SU-DHL-6 (cell line): ENCODE results near the gene SLC12A7.

ENCODE experiments used
- H2AFZ ChIP-seq: fragments of 200-600 bp; sonication (generic); 2 replicates; pipeline ENCODE4 v1.6.1; 2014; ENCODE audit warnings: low read depth, mild to moderate bottlenecking, moderate library complexity, mixed read lengths, antibody characterized with exemption, low read length; ENCODE audit not compliant: severe bottlenecking
- H3F3A ChIP-seq: fragments of 200-600 bp; shearing (Covaris generic); 2 replicates; pipeline ENCODE4 v1.6.0; 2016; ENCODE audit warnings: antibody characterized with exemption, mild to moderate bottlenecking; ENCODE audit not compliant: insufficient read depth
- H3K27ac ChIP-seq: fragments of 200-600 bp; sonication (generic); 2 replicates; pipeline ENCODE4 v1.5.1; 2016; ENCODE audit warnings: low read depth, mild to moderate bottlenecking, low read length, moderate library complexity, mixed read lengths
- H3K27me3 ChIP-seq: fragments of 200-600 bp; sonication (generic), shearing (Covaris generic); 2 replicates; pipeline ENCODE4 v1.6.0; 2014; ENCODE audit warnings: mild to moderate bottlenecking, low read length
- H3K36me3 ChIP-seq: fragments of 200-600 bp; sonication (generic); 2 replicates; pipeline ENCODE4 v1.6.1; 2014; ENCODE audit warnings: mild to moderate bottlenecking, low read length, mixed read lengths
- H3K4me2 ChIP-seq: fragments of 300-600, 200-600 bp; shearing (Covaris generic), sonication (generic); 2 replicates; pipeline ENCODE4 v1.6.0; 2014; ENCODE audit warnings: low read length, low read depth, mild to moderate bottlenecking; ENCODE audit not compliant: poor library complexity, severe bottlenecking
- H3K4me3 ChIP-seq: fragments of 200-600 bp; sonication (generic); 2 replicates; pipeline ENCODE4 v1.5.1; 2014; ENCODE audit warnings: antibody characterized with exemption, low read length, mild to moderate bottlenecking, mixed read lengths; ENCODE audit not compliant: insufficient read depth, poor library complexity, severe bottlenecking
- H3K79me2 ChIP-seq: fragments of 200-600 bp; sonication (generic); 2 replicates; pipeline ENCODE4 v1.6.1; 2014; ENCODE audit warnings: mild to moderate bottlenecking, low read length, moderate library complexity; ENCODE audit not compliant: insufficient read depth
- H3K9ac ChIP-seq: fragments of 200-600 bp; sonication (generic); 2 replicates; pipeline ENCODE4 v1.7.0; 2014; ENCODE audit warnings: mild to moderate bottlenecking, low read length
- H3K9me2 ChIP-seq: fragments of 200-600 bp; sonication (generic); replicated peaks from 2 replicates; pipeline ENCODE4 v1.6.1; 2014; ENCODE audit warnings: low read length; ENCODE audit not compliant: insufficient read depth
- H3K9me3 ChIP-seq: fragments of 200-600 bp; sonication (generic); 2 replicates; pipeline ENCODE4 v1.6.1; 2014; ENCODE audit warnings: low read length, mixed read lengths; ENCODE audit not compliant: insufficient read depth
- H4K20me1 ChIP-seq: fragments of 200-600 bp; sonication (generic); 2 replicates; pipeline ENCODE4 v1.6.1; 2014; ENCODE audit warnings: low read depth, mild to moderate bottlenecking, antibody characterized with exemption, low read length, moderate library complexity, mixed read lengths
- EZH2phosphoT487 ChIP-seq: fragments of 200-600 bp; sonication (generic), shearing (Covaris generic); conservative IDR thresholded peaks from 2 replicates; pipeline ENCODE4 v1.6.1; 2018; ENCODE audit warnings: mild to moderate bottlenecking, antibody characterized with exemption, low read length, moderate library complexity, mixed read lengths
- TF ChIP-seq, protein P1 (sequence below): fragments of 200-600 bp; sonication (generic); IDR thresholded peaks from one replicate; pipeline ENCODE4 v1.5.1; 2017; ENCODE audit warnings: antibody characterized with exemption, mild to moderate bottlenecking, low read length, moderate library complexity; ENCODE audit not compliant: insufficient read depth, poor library complexity, severe bottlenecking

SLC12A7 gene

GRCh38 chr5:1004461-1005248 is 107.2 kb downstream of the SLC12A7 start:
- no peak overlapping the region for H3K4me3 ChIP-seq

DNA sequence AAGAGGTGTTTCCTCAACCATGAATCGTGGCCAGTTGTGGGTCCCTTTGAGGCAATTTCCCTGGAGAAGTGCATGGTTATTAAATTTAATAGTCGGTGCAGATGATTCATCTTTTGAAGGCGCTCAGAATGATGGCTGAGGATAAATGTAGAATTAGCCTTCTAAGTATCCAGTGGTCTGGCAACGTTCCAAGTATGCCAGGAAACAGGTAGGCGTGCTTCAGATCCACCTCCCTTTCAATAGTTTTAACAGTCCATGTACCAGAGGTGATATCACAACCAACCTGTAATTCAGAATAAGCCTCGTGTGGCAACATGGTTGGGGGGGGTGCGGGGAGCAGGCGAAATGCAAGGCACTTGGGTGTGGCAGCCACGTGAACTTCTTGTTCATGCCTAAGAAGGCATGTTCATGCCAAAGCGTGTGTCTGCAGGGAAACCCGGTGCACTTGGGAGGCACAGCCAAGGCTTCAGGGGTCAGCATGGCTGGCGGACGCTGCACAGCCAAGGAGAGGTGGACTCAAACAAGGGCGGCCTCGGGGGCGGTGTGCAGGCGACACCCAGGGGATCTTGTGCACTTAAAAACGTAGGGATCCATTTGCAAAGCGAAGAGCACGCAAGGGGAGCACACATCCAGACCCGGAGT is 108.4 kb downstream of the SLC12A7 start:
- Histone ChIP-seq H3K36me3 (no peaks in the 10 kb centered on the region), H3K79me2 (no peaks in the 10 kb centered on the region), H3K9me2 (no peaks in the 10 kb centered on the region), H3K9me3 (no peaks in the 10 kb centered on the region), H3K4me3 (no peak overlapping the region), H3K27me3 (no peaks in the 10 kb centered on the region), H4K20me1 (no peaks in the 10 kb centered on the region), H2AFZ (no peak overlapping the region), H3F3A (no peaks in the 10 kb centered on the region), H3K27ac (no peak overlapping the region), H3K4me2 (no peak overlapping the region), H3K9ac (no peak overlapping the region)
- TF ChIP-seq, protein P1, sequence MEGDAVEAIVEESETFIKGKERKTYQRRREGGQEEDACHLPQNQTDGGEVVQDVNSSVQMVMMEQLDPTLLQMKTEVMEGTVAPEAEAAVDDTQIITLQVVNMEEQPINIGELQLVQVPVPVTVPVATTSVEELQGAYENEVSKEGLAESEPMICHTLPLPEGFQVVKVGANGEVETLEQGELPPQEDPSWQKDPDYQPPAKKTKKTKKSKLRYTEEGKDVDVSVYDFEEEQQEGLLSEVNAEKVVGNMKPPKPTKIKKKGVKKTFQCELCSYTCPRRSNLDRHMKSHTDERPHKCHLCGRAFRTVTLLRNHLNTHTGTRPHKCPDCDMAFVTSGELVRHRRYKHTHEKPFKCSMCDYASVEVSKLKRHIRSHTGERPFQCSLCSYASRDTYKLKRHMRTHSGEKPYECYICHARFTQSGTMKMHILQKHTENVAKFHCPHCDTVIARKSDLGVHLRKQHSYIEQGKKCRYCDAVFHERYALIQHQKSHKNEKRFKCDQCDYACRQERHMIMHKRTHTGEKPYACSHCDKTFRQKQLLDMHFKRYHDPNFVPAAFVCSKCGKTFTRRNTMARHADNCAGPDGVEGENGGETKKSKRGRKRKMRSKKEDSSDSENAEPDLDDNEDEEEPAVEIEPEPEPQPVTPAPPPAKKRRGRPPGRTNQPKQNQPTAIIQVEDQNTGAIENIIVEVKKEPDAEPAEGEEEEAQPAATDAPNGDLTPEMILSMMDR: no peak
- no peak for TF ChIP-seq EZH2phosphoT487

More at GRCh38 chr5:1004461-1005248, 107.2 kb downstream of the SLC12A7 start:
- no peak overlapping the region for H2AFZ ChIP-seq
- no peaks in the 10 kb centered on the region for H3F3A ChIP-seq
- no peaks in the 10 kb centered on the region for H3K79me2 ChIP-seq
- no peaks in the 10 kb centered on the region for H3K9me3 ChIP-seq
- H3K4me2 ChIP-seq: no peak overlapping the region
- no peaks in the 10 kb centered on the region for H4K20me1 ChIP-seq
- no peaks in the 10 kb centered on the region for H3K36me3 ChIP-seq
- H3K27ac ChIP-seq: no peak overlapping the region
- TF ChIP-seq EZH2phosphoT487: no peak
- TF ChIP-seq, protein P1: no peak
- no peaks in the 10 kb centered on the region for H3K9me2 ChIP-seq
- H3K9ac ChIP-seq: no peak overlapping the region
- no peaks in the 10 kb centered on the region for H3K27me3 ChIP-seq

DNA sequence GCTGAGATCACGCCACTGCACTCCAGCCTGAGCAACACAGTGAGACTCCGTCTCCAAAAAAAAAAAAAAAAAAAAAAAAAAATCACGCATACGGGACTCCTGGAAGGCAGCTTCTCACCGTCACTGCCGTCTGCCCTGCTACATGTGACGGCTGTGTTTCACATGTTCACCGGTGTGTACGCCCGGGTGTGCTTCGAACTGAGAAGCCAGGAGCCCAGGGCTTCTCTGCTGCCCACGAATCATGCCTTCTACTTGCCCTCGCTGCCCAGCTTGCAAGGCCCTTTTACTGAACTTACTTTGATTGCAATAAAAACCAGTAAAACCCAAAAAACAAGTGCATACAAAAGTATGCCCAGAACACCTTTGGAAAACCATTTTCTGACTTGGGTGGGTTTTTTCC is 109.0 kb downstream of the SLC12A7 start:
- no peak overlapping the region for H3K27ac ChIP-seq
- H3K79me2 ChIP-seq: no peaks in the 10 kb centered on the region
- H3K9ac ChIP-seq: no peak overlapping the region
- H3F3A ChIP-seq: no peaks in the 10 kb centered on the region
- H3K9me3 ChIP-seq: no peaks in the 10 kb centered on the region
- H3K4me2 ChIP-seq: no peak overlapping the region
- no peaks in the 10 kb centered on the region for H3K27me3 ChIP-seq
- H3K9me2 ChIP-seq: no peaks in the 10 kb centered on the region
- no peaks in the 10 kb centered on the region for H4K20me1 ChIP-seq
- no peaks in the 10 kb centered on the region for H3K36me3 ChIP-seq
- no peak overlapping the region for H3K4me3 ChIP-seq
- no peak for TF ChIP-seq EZH2phosphoT487
- H2AFZ ChIP-seq: no peak overlapping the region

DNA sequence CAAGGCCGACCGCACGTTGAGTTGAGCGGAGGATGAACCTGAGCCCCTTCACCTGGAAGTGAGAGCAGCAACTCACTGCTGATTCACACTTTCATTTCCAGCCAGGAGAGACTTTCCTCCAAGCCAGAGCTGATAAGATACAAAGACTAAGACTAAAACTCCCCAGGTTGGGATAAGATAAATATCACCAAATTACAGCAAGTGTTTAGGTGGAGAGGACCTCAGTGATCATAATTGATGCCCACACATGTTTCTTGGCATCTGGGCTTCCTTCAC is 109.7 kb downstream of the SLC12A7 start:
- TF ChIP-seq EZH2phosphoT487: no peak
- TF ChIP-seq, protein P1: no peak

More for the DNA sequence above, 109.7 kb downstream of the SLC12A7 start:
- Histone ChIP-seq H3K4me3 (no peak overlapping the region), H3K36me3 (no peaks in the 10 kb centered on the region), H3K4me2 (no peak overlapping the region), H4K20me1 (no peaks in the 10 kb centered on the region), H3K9ac (no peak overlapping the region), H3K27me3 (no peaks in the 10 kb centered on the region), H3K27ac (no peak overlapping the region), H2AFZ (no peak overlapping the region), H3K9me2 (no peaks in the 10 kb centered on the region), H3F3A (no peaks in the 10 kb centered on the region), H3K9me3 (no peaks in the 10 kb centered on the region), H3K79me2 (no peaks in the 10 kb centered on the region)
